ENCODE data around the gene OR52N2. TPM values are rescaled to one million over a fixed set of nuclear protein-coding genes. Genes with fewer than 3 reads are reported as not detected.

Gene OR52N2
- total RNA-seq, result not detected in 2 replicates

GRCh38 chr11:5808500-5809121 is at the start of gene OR52N2:
OR52N2 (plus strand) TSS chr11:5808924; CDS start chr11:5820336, 11,412 bp downstream.

GRCh38 chr11:5783255-5783654 is 25.5 kb upstream of the OR52N2 start, which contains the start of gene OR52N5:
OR52N5 (minus strand) TSS chr11:5783355; CDS start chr11:5778634, 4,721 bp downstream.

DNA sequence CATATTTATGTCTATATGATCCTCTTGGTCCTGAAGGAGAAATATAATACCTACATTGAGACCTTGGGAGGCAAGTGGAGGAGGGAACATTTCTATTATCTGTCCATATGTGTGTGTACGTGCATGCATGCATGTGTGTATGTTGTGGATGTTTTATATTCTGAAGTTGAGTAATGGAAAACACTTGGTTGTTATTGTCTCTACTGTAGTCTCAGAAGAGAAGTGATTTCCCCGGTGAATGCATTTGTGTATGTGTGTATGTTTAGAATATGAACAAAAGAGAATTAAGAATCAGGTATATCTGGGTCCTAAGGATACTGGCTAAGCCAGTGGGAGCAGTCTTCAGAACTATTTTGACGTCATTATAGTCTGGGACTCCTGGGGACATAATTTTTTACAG is 17.6 kb upstream of the OR52N2 start, which contains the start of gene OR52N1:
Gene OR52N1, minus strand, starts transcription at position 101 of the 400 bp plus-strand sequence. CDS start 2,449 bp downstream, outside the sequence.

DNA sequence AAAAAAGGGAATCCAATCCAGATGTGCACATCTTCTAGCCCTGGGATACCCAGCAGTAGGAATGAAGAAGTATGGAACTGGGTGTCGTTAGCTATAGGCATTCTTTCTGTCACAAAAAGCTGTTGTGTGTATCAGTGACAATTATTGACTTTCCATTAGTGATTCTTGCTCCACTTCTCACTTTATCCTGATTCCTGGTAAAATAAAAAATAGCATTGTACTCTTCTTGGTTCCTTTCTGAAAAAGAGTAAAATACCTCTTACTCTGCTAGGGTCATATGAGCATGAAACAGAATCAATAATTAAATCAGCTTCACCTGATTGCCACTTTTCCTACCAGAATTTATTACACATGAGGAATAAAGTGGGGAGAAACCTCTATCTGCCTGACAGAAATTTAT is 33.1 kb downstream of the OR52N2 start, which contains the start of gene OR52E6:
Gene OR52E6, minus strand, starts transcription at position 101 of the 400 bp plus-strand sequence. Its CDS starts 0 bp downstream, at position 101.

GRCh38 chr11:5857590-5857989 is 48.9 kb downstream of the OR52N2 start, which contains the start of gene OR52E8:
OR52E8 (minus strand) TSS chr11:5857690; CDS start chr11:5857690, 0 bp downstream.

Other genes with a start within 250 kb of the OR52N2 start
- gene OR52B6, start 228.0 kb upstream of the OR52N2 start, total RNA-seq, result not detected in 2 replicates
- gene TRIM6, start 212.3 kb upstream of the OR52N2 start, total RNA-seq, result 2.0 and 2.6 TPM in 2 replicates
- gene TRIM34, start 183.9 kb upstream of the OR52N2 start, total RNA-seq, result 4.7 and 5.9 TPM in 2 replicates
- gene TRIM5, start 123.8 kb upstream of the OR52N2 start, total RNA-seq, result 26.1 and 31.9 TPM in 2 replicates
- gene TRIM22, start 119.1 kb upstream of the OR52N2 start, total RNA-seq, result 49.7 and 86.0 TPM in 2 replicates
- not detected in 2 replicates for gene OR56B1, start 72.5 kb upstream of the OR52N2 start, total RNA-seq
- not detected in 2 replicates for gene OR52N4, start 54.7 kb upstream of the OR52N2 start, total RNA-seq
- not detected in 2 replicates for gene OR52N5, start 25.6 kb upstream of the OR52N2 start, total RNA-seq
- gene OR52N1, start 17.7 kb upstream of the OR52N2 start, total RNA-seq, result not detected in 2 replicates
- not detected in 2 replicates for gene OR52E6, start 33.0 kb downstream of the OR52N2 start, total RNA-seq
- not detected in 2 replicates for gene OR52E8, start 48.8 kb downstream of the OR52N2 start, total RNA-seq
- gene OR52E4, start 71.7 kb downstream of the OR52N2 start, total RNA-seq, result not detected in 2 replicates
- gene OR52E5, start 84.3 kb downstream of the OR52N2 start, total RNA-seq, result not detected in 2 replicates
- not detected in 2 replicates for gene OR56A3, start 133.3 kb downstream of the OR52N2 start, total RNA-seq
- gene OR56A5, start 159.6 kb downstream of the OR52N2 start, total RNA-seq, result not detected in 2 replicates
- not detected in 2 replicates for gene OR52L1, start 178.1 kb downstream of the OR52N2 start, total RNA-seq
- gene OR56A4, start 198.0 kb downstream of the OR52N2 start, total RNA-seq, result not detected in 2 replicates
- not detected in 2 replicates for gene OR56A1, start 221.8 kb downstream of the OR52N2 start, total RNA-seq